GM19193 (cell line): ENCODE results near the gene GPR171.

Experiments used
- POLR2A ChIP-seq: IDR thresholded peaks from 4 replicates; pipeline ENCODE4 v1.6.1; 2011; ENCODE audit not compliant: insufficient read depth, insufficient read length; ENCODE audit errors: extremely low read depth

Gene GPR171

GRCh38 chr3:151199554-151200438, 3.2 kb downstream of the GPR171 start:
- no peak for TF ChIP-seq POLR2A

- TF ChIP-seq POLR2A = no peak
These were observed 4.2 kb downstream of the GPR171 start for GRCh38 chr3:151198849-151199248.

GRCh38 chr3:151197981-151198767, 4.8 kb downstream of the GPR171 start:
- no peak for TF ChIP-seq POLR2A

GRCh38 chr3:151197228-151197627, 5.8 kb downstream of the GPR171 start:
- no peak for TF ChIP-seq POLR2A

- TF ChIP-seq POLR2A = no peak
These were observed 6.6 kb downstream of the GPR171 start for GRCh38 chr3:151196434-151196833.

- no peak for TF ChIP-seq POLR2A
These were observed 7.2 kb downstream of the GPR171 start for GRCh38 chr3:151195826-151196225.

- TF ChIP-seq POLR2A = no peak
These were observed 10.5 kb downstream of the GPR171 start for GRCh38 chr3:151192545-151192944.

- no peak for TF ChIP-seq POLR2A
These were observed 11.9 kb downstream of the GPR171 start for GRCh38 chr3:151191095-151191494.

- no peak for TF ChIP-seq POLR2A
These were observed 19.7 kb downstream of the GPR171 start for GRCh38 chr3:151183265-151183671.

- no peak for TF ChIP-seq POLR2A
These were observed 20.5 kb downstream of the GPR171 start for GRCh38 chr3:151182349-151183079.

GRCh38 chr3:151178208-151178845, 24.7 kb downstream of the GPR171 start:
- TF ChIP-seq POLR2A = no peak

- no peak for TF ChIP-seq POLR2A
These were observed 27.1 kb downstream of the GPR171 start for GRCh38 chr3:151175952-151176351.

GRCh38 chr3:151174351-151174750, 28.7 kb downstream of the GPR171 start:
- TF ChIP-seq POLR2A = no peak

- TF ChIP-seq POLR2A = no peak
These were observed 31.8 kb downstream of the GPR171 start for GRCh38 chr3:151171145-151171757.
